Measurements from ENCODE around the gene B4GALNT3. TPM values are rescaled to one million over a fixed set of nuclear protein-coding genes. Genes with fewer than 3 reads are reported as not detected.
A peak's percentile ranks its signal among the peaks of the same experiment; 100 is the strongest.

B4GALNT3 gene
- total RNA-seq, 4 donors from 2014 or later = under 0.01 to 0.80 (median 0.36) TPM

GRCh38 chr12:454833-455232 lies 4.9 kb upstream of the B4GALNT3 start:
- intact Hi-C loops (cut with DNase I) = loop anchor here (5.0 kb wide), 1 partner anchor 92 kb away; no protein-coding TSS in a partner anchor
- Histone ChIP-seq H3K4me1 (peaks cover 5 to 10% (median 8%) of the 10 kb centered on the region in 4 donors), H3K9me3 (no peaks in the 10 kb centered on the region), H3K36me3 (no peaks in the 10 kb centered on the region), H3K27me3 (peaks cover 0 to 56% (median 10%) of the 10 kb centered on the region in 4 donors), H3K27ac (replicated peaks in 1 of 4) (no peak overlapping the region), H3K4me3 (no peak overlapping the region)
- no peak for TF ChIP-seq CTCF (IDR thresholded peaks at IDR 0.05)
- TF ChIP-seq POLR2A (IDR thresholded peaks at IDR 0.05; ENCODE audit: low read depth) = no peak
- no peak for TF ChIP-seq EP300 (IDR thresholded peaks at IDR 0.05)
- no peak for TF ChIP-seq POLR2AphosphoS5 (IDR thresholded peaks at IDR 0.05)
- WGBS = 50% methylated on average over 1 of the region's 1 CpG
- DNase-seq (ENCODE audit: extremely low spot score) = no peak

DNA sequence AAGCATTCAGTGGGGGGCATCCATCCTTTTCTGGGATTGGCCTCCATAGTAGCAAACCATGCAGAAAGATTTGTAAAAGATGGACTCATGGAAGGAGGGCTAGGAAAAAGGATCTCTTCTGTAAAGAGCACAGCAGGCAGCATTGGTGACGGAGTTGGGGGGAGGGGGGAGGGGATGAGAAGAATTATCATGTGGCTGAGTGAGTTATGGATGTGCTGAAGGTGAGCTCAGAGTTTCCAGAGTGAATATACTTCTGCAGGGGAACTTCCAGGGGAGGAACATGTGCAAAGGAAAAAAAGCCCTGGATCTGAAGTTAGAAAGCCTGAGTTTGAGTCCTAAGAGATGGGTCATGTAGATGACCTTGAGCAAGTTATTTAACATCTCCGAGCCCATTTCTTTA lies 3.9 kb upstream of the B4GALNT3 start:
- TF ChIP-seq POLR2AphosphoS5 (IDR thresholded peaks at IDR 0.05) (no peak), CTCF (IDR thresholded peaks at IDR 0.05) (no peak), EP300 (IDR thresholded peaks at IDR 0.05) (no peak)
- no peaks in the 10 kb centered on the region for H3K9me3 ChIP-seq
- H3K36me3 ChIP-seq = no peaks in the 10 kb centered on the region
- peaks cover 9 to 18% (median 17%) of the 10 kb centered on the region in 4 donors for H3K4me1 ChIP-seq
- no peak for DNase-seq (ENCODE audit: extremely low spot score)
- H3K27me3 ChIP-seq = peaks cover 0 to 55% (median 9%) of the 10 kb centered on the region in 4 donors
- WGBS = 79% methylated on average over 2 of the region's 2 CpGs
- intact Hi-C loops (cut with DNase I) = loop anchor here (5.0 kb wide), 1 partner anchor 91 kb away; no protein-coding TSS in a partner anchor
- H3K4me3 ChIP-seq = no peak overlapping the region
- H3K27ac ChIP-seq (replicated peaks in 1 of 4) = no peak overlapping the region

DNA sequence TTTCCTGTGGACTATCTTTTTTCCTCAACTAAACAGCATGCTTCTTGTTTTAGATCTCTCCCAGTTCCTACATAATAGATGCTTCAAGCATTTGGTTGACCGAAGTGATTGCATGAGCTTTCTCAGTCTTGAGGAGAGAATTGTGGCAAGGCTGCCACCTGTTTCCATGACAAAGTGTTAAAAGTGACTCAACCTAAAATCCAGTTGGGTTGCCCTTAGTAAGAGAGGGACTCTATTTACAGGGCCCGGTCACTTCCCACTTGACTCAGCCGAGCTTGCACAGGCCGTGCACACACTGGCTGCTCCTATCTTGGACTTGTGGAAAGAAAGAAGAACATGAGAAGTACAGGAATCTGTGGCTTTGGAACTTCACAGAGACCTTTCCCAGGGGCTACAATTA lies 2.1 kb upstream of the B4GALNT3 start:
- Histone ChIP-seq H3K36me3 (no peaks in the 10 kb centered on the region), H3K27me3 (peaks cover 0 to 53% (median 8%) of the 10 kb centered on the region in 4 donors), H3K27ac (replicated peaks in 1 of 4) (no peak overlapping the region), H3K4me3 (no peak overlapping the region), H3K9me3 (no peaks in the 10 kb centered on the region), H3K4me1 (peaks cover 9 to 21% (median 21%) of the 10 kb centered on the region in 4 donors)
- WGBS = 93% methylated on average over 4 of the region's 4 CpGs
- intact Hi-C loops (cut with DNase I) = loop anchor here (5.0 kb wide), 1 partner anchor 90 kb away; no protein-coding TSS in a partner anchor
- no peak for DNase-seq (ENCODE audit: extremely low spot score)
- TF ChIP-seq EP300 (IDR thresholded peaks at IDR 0.05) (no peak), CTCF (IDR thresholded peaks at IDR 0.05) (no peak), POLR2AphosphoS5 (IDR thresholded peaks at IDR 0.05) (no peak), POLR2A (IDR thresholded peaks at IDR 0.05; ENCODE audit: low read depth) (no peak)

GRCh38 chr12:459050-459429 lies 699 bp upstream of the B4GALNT3 start:
- no peak for DNase-seq (ENCODE audit: extremely low spot score)
- Histone ChIP-seq H3K27me3 (peaks cover 0 to 54% (median 8%) of the 10 kb centered on the region in 4 donors), H3K27ac (replicated peaks in 1 of 4) (no peak overlapping the region), H3K36me3 (no peaks in the 10 kb centered on the region), H3K4me3 (peak overlapping the region; percentile 59 to 71 (median 62)), H3K4me1 (peaks cover 9 to 21% (median 21%) of the 10 kb centered on the region in 4 donors), H3K9me3 (no peaks in the 10 kb centered on the region)
- no peak for TF ChIP-seq EP300 (IDR thresholded peaks at IDR 0.05)
- intact Hi-C loops (cut with DNase I) = loop anchor here (5.0 kb wide), 1 partner anchor 88 kb away; no protein-coding TSS in a partner anchor
- WGBS = 68% methylated on average over 5 of the region's 5 CpGs

GRCh38 chr12:460261-461230 lies 807 bp downstream of the B4GALNT3 start:
- DNase-seq (ENCODE audit: extremely low spot score) = no peak
- Histone ChIP-seq H3K4me3 (peak overlapping the region; percentile 59 to 71 (median 62)), H3K36me3 (no peaks in the 10 kb centered on the region), H3K27ac (replicated peaks in 1 of 4) (no peak overlapping the region), H3K27me3 (peaks cover 0 to 57% (median 8%) of the 10 kb centered on the region in 4 donors), H3K9me3 (no peaks in the 10 kb centered on the region), H3K4me1 (peaks cover 9 to 21% (median 21%) of the 10 kb centered on the region in 4 donors)
- WGBS = 17% methylated on average over 30 of the region's 109 CpGs
- intact Hi-C loops (cut with DNase I) = no loop called here
- TF ChIP-seq CTCF (IDR thresholded peaks at IDR 0.05) = no peak
- TF ChIP-seq POLR2A (IDR thresholded peaks at IDR 0.05; ENCODE audit: low read depth) = no peak
- TF ChIP-seq POLR2AphosphoS5 (IDR thresholded peaks at IDR 0.05) = no peak
- no peak for TF ChIP-seq EP300 (IDR thresholded peaks at IDR 0.05)
